Esophagus muscularis mucosa (tissue), 3 donors: ENCODE results near the gene CHRDL2.

ENCODE experiments used
- POLR2A ChIP-seq: fragments of 450-650 bp; IDR thresholded peaks from one replicate; pipeline ENCODE4 v1.6.1; 2017; ENCODE audit warnings: antibody characterized with exemption, moderate library complexity, mild to moderate bottlenecking, low read depth
- POLR2AphosphoS5 ChIP-seq, 2 donors: sonication (generic); formaldehyde crosslinking; IDR thresholded peaks; one replicate each; pipeline ENCODE4 v1.6.1; 2017; ENCODE audit warnings: antibody characterized with exemption in 2 of 2
- TF ChIP-seq, protein P1 (sequence below), 3 experiments: fragments of 200-600 bp in 2 of 3; fragments of 450-650 bp in 1 of 3; sonication (generic) in 2 of 3; IDR thresholded peaks; one replicate each; pipeline ENCODE4 v1.5.1; 2017 to 2019; ENCODE audit warnings: antibody characterized with exemption in 3 of 3, mild to moderate bottlenecking in 2 of 3, moderate library complexity in 1 of 3

DNA sequence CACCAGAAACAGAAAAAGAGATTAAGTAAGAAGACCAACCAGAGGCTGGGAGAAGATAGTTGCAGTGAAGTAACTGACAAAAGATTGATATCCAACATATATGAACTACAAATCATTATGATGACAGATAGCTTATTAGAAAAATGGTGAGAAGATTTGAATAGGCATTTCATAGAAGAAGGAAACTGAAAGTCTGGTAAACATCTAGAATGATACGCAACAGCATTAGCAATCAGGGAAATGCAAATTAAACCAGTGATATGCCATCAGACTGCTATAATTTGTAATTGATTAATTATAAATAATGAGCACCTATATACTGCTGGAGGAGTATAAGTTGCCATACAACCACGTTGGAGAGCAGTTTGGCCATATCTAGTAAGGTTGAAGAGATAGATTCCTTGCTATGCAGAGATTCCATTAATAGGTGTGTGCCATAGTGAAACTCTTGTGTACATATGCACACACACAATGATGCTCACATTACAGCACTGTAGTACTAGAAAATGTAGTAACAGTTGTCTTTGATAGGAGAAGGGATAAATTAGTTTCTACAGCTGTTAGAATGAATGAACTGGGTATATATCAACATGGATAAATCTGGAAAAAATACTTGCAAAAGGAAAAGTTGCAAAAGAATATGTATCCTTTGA, 38.0 kb upstream of the CHRDL2 start:
- TF ChIP-seq POLR2A (no peak), POLR2AphosphoS5 (IDR thresholded peaks at IDR 0.05) (no peak)
- TF ChIP-seq, protein P1, sequence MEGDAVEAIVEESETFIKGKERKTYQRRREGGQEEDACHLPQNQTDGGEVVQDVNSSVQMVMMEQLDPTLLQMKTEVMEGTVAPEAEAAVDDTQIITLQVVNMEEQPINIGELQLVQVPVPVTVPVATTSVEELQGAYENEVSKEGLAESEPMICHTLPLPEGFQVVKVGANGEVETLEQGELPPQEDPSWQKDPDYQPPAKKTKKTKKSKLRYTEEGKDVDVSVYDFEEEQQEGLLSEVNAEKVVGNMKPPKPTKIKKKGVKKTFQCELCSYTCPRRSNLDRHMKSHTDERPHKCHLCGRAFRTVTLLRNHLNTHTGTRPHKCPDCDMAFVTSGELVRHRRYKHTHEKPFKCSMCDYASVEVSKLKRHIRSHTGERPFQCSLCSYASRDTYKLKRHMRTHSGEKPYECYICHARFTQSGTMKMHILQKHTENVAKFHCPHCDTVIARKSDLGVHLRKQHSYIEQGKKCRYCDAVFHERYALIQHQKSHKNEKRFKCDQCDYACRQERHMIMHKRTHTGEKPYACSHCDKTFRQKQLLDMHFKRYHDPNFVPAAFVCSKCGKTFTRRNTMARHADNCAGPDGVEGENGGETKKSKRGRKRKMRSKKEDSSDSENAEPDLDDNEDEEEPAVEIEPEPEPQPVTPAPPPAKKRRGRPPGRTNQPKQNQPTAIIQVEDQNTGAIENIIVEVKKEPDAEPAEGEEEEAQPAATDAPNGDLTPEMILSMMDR (IDR thresholded peaks at IDR 0.05) = no peak
